K562 (cell line): ENCODE data around the gene ZNF609. TPM values are rescaled to one million over a fixed set of nuclear protein-coding genes. Genes with fewer than 3 reads are reported as not detected.

Experiments
- ARNT ChIP-seq, 2 experiments: fragments of 450-650 bp; IDR thresholded peaks; 2 replicates each; pipeline ENCODE4 v1.6.1; 2016; ENCODE audit warnings: mild to moderate bottlenecking in 1 of 2
- ATF7 ChIP-seq: fragments of 450-650 bp; IDR thresholded peaks from 2 replicates; pipeline ENCODE4 v1.7.1; 2014; ENCODE audit warnings: mild to moderate bottlenecking, moderate library complexity
- BCL6 ChIP-seq: fragments of 250-450 bp; sonication (Bioruptor Pico); IDR thresholded peaks from 2 replicates; pipeline ENCODE4 v1.4.0; 2020
- CBFA2T2 ChIP-seq: fragments of 450-650 bp; conservative IDR thresholded peaks from 2 replicates; pipeline ENCODE4 v1.6.1; 2017; ENCODE audit warnings: mild to moderate bottlenecking
- COPS2 ChIP-seq: fragments of 450-650 bp; conservative IDR thresholded peaks from 2 replicates; pipeline ENCODE4 v1.6.1; 2016; ENCODE audit warnings: mild to moderate bottlenecking, moderate library complexity
- DACH1 ChIP-seq: fragments of 450-650 bp; IDR thresholded peaks from 2 replicates; pipeline ENCODE4 v1.6.1; 2018; ENCODE audit not compliant: partially characterized antibody
- DMBX1 ChIP-seq: fragments of 250-450 bp; sonication (Bioruptor Pico); IDR thresholded peaks from 2 replicates; pipeline ENCODE4 v1.8.0; 2022; ENCODE audit warnings: inconsistent platforms, mild to moderate bottlenecking, moderate library complexity, borderline replicate concordance
- E2F5 ChIP-seq: sonication (generic); formaldehyde crosslinking; IDR thresholded peaks from 2 replicates; pipeline ENCODE4 v1.8.0; 2022; ENCODE audit warnings: mild to moderate bottlenecking, missing genetic modification reagents
- HNRNPUL1 ChIP-seq: fragments of 200-400 bp; formaldehyde crosslinking; IDR thresholded peaks from 2 replicates; pipeline ENCODE4 v1.6.1; 2017; ENCODE audit warnings: low read length
- JUNB ChIP-seq: fragments of 450-650 bp; formaldehyde crosslinking; conservative IDR thresholded peaks from 2 replicates; pipeline ENCODE4 v1.4.0; 2020; ENCODE audit warnings: mild to moderate bottlenecking
- NR0B1 ChIP-seq: fragments of 450-650 bp; IDR thresholded peaks from one replicate; pipeline ENCODE4 v1.6.1; 2018; ENCODE audit warnings: mild to moderate bottlenecking, moderate library complexity; ENCODE audit not compliant: partially characterized antibody
- NR1H2 ChIP-seq: sonication (generic); formaldehyde crosslinking; IDR thresholded peaks from 2 replicates; pipeline ENCODE4 v1.4.0; 2020; ENCODE audit warnings: mild to moderate bottlenecking, missing genetic modification reagents
- NR3C1 ChIP-seq: sonication (generic); formaldehyde crosslinking; IDR thresholded peaks from 2 replicates; pipeline ENCODE4 v1.8.1; 2022; ENCODE audit warnings: missing genetic modification reagents
- OTX1 ChIP-seq: fragments of 450-650 bp; formaldehyde crosslinking; IDR thresholded peaks from 2 replicates; pipeline ENCODE4 v1.4.0; 2022; ENCODE audit warnings: mild to moderate bottlenecking
- PYGO2 ChIP-seq: fragments of 450-650 bp; IDR thresholded peaks from 2 replicates; pipeline ENCODE4 v1.6.1; 2016; ENCODE audit warnings: mild to moderate bottlenecking, missing genetic modification characterization, moderate library complexity, missing compliant biosample characterization
- SMAD2 ChIP-seq: fragments of 150-350 bp; IDR thresholded peaks from 2 replicates; pipeline ENCODE4 v1.6.1; 2014; ENCODE audit warnings: low read depth, mild to moderate bottlenecking, low read length
- WHSC1 ChIP-seq: IDR thresholded peaks from one replicate; pipeline ENCODE4 v1.6.1; 2012; ENCODE audit warnings: low read length, control low read depth, inconsistent platforms
- ZBTB12 ChIP-seq: fragments of 250-450 bp; sonication (Bioruptor Pico); IDR thresholded peaks from 2 replicates; pipeline ENCODE4 v1.4.0; 2020
- ZNF140 ChIP-seq: fragments of 250-450 bp; sonication (Bioruptor Pico); IDR thresholded peaks from 2 replicates; pipeline ENCODE4 v1.8.0; 2021; ENCODE audit warnings: moderate library complexity, mild to moderate bottlenecking, inconsistent platforms
- ZNF41 ChIP-seq: fragments of 250-450 bp; sonication (Bioruptor Pico); conservative IDR thresholded peaks from 2 replicates; pipeline ENCODE4 v1.4.0; 2020; ENCODE audit warnings: mild to moderate bottlenecking
- polyA plus RNA-seq, 8 experiments: library from polyadenylated mRNA; depleted of rRNA in 4 of 8; stranded (reverse) in 5 of 8; unstranded in 3 of 8; fragments of >200 nt; fragmentation: Nextera tagmentation in 2 of 8; fragmentation: Illumina TruSeq in 1 of 8; extraction: Ambion mirVana in 2 of 8; extraction: Trizol in 1 of 8; gene quantifications; 2 replicates each; pipeline versions ENCODE4 v1.2.1 to v1.2.3, GENCODE V29; 2011 to 2014; ENCODE audit warnings: inconsistent platforms in 1 of 8, missing spikeins in 1 of 8
- total RNA-seq, 7 experiments: library from RNA; depleted of rRNA in 6 of 7; stranded (reverse); fragments of >200 nt in 6 of 7; fragmentation: Illumina TruSeq in 2 of 7; extraction: Trizol in 2 of 7; gene quantifications; 2 replicates each; pipeline versions ENCODE4 v1.2.1 to v1.2.3, GENCODE V29; 2011 to 2021; ENCODE audit warnings: low replicate concordance in 1 of 7
- TF ChIP-seq, protein P1 (sequence below): sonication (generic); formaldehyde crosslinking; IDR thresholded peaks from 2 replicates; pipeline ENCODE4 v1.5.0; 2020; ENCODE audit warnings: missing genetic modification reagents
- TF ChIP-seq, protein P2 (sequence below): fragments of 450-650 bp; formaldehyde crosslinking; IDR thresholded peaks from 2 replicates; pipeline ENCODE4 v1.4.0; 2022; ENCODE audit warnings: missing genetic modification characterization
- TF ChIP-seq, protein P3 (sequence below): fragments of 250-450 bp; sonication (Bioruptor Pico); IDR thresholded peaks from 2 replicates; pipeline ENCODE4 v1.4.0; 2020; ENCODE audit warnings: mild to moderate bottlenecking, moderate library complexity, borderline replicate concordance

The ZNF609 gene
- total and polyA plus RNA-seq, 9 of the 15 experiments (the other 6 are each of a cell fraction or from before 2014, with no cell fraction given) = 3.0 to 38.7 (median 17.8) TPM

DNA sequence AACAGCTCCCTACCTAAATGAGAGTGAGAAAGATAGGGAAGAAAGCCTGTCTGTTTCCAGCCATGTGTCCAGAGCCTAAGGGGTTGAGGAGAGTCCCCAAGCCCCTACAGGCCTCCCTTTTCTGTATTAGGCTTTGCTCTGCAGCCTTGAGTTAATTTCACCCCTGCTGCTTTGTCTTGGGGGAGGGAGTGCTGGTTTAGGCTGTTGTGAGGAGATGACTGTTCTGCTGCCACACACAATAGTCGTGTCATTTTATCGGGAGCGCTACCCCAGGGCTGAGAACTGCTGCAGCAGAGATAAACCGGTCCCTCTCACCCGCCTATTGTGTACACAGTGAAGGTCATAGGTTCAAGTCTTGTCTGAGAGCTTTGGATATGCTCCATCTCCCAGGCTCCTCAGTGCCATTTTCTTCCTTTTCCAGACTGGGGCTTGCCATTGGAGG lies 1.4 kb downstream of the ZNF609 start (continued):
- no peak for TF ChIP-seq JUNB
- TF ChIP-seq, protein P1, sequence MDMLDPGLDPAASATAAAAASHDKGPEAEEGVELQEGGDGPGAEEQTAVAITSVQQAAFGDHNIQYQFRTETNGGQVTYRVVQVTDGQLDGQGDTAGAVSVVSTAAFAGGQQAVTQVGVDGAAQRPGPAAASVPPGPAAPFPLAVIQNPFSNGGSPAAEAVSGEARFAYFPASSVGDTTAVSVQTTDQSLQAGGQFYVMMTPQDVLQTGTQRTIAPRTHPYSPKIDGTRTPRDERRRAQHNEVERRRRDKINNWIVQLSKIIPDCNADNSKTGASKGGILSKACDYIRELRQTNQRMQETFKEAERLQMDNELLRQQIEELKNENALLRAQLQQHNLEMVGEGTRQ (CRISPR knock-in tag) = no peak
- TF ChIP-seq NR1H2 (CRISPR knock-in tag) = no peak
- TF ChIP-seq ATF7 = no peak
- peak; percentile 93 for TF ChIP-seq CBFA2T2
- TF ChIP-seq, protein P2, sequence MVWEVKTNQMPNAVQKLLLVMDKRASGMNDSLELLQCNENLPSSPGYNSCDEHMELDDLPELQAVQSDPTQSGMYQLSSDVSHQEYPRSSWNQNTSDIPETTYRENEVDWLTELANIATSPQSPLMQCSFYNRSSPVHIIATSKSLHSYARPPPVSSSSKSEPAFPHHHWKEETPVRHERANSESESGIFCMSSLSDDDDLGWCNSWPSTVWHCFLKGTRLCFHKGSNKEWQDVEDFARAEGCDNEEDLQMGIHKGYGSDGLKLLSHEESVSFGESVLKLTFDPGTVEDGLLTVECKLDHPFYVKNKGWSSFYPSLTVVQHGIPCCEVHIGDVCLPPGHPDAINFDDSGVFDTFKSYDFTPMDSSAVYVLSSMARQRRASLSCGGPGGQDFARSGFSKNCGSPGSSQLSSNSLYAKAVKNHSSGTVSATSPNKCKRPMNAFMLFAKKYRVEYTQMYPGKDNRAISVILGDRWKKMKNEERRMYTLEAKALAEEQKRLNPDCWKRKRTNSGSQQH (CRISPR knock-in tag) = no peak
- no peak for TF ChIP-seq SMAD2
- TF ChIP-seq, protein P3, sequence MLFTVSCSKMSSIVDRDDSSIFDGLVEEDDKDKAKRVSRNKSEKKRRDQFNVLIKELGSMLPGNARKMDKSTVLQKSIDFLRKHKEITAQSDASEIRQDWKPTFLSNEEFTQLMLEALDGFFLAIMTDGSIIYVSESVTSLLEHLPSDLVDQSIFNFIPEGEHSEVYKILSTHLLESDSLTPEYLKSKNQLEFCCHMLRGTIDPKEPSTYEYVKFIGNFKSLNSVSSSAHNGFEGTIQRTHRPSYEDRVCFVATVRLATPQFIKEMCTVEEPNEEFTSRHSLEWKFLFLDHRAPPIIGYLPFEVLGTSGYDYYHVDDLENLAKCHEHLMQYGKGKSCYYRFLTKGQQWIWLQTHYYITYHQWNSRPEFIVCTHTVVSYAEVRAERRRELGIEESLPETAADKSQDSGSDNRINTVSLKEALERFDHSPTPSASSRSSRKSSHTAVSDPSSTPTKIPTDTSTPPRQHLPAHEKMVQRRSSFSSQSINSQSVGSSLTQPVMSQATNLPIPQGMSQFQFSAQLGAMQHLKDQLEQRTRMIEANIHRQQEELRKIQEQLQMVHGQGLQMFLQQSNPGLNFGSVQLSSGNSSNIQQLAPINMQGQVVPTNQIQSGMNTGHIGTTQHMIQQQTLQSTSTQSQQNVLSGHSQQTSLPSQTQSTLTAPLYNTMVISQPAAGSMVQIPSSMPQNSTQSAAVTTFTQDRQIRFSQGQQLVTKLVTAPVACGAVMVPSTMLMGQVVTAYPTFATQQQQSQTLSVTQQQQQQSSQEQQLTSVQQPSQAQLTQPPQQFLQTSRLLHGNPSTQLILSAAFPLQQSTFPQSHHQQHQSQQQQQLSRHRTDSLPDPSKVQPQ (CRISPR knock-in tag) = no peak
- no peak for TF ChIP-seq WHSC1
- TF ChIP-seq E2F5 (CRISPR knock-in tag) = no peak
- peak in 1 of 2 experiments; percentile 50; a peak in 1 of 4 replicates for TF ChIP-seq ARNT (IDR thresholded peaks at IDR 0.05)
- TF ChIP-seq ZNF140 (CRISPR knock-in tag) = no peak
- no peak for TF ChIP-seq BCL6
- no peak for TF ChIP-seq PYGO2 (tag)
- no peak for TF ChIP-seq OTX1 (CRISPR knock-in tag)
- 0 out of 2 replicates have a peak, but pooled peaks have one; percentile 57 for TF ChIP-seq DMBX1 (CRISPR knock-in tag)
- no peak for TF ChIP-seq NR0B1
- no peak for TF ChIP-seq ZNF41 (CRISPR knock-in tag)
- TF ChIP-seq COPS2 = no peak
- TF ChIP-seq DACH1 = peak; percentile 65
- no peak for TF ChIP-seq ZBTB12 (CRISPR knock-in tag)
- no peak for TF ChIP-seq NR3C1 (CRISPR knock-in tag)
- no peak for TF ChIP-seq HNRNPUL1
